SK-N-MC (cell line): ENCODE measurements around the gene ABCA10.

Experiments
- DNase-seq: peaks from one replicate; pipeline ENCODE4 v3.0.0-alpha.2; 2011; ENCODE audit warnings: low read depth, low spot score
- H3K27ac ChIP-seq: fragments of 200-600 bp; sonication (generic); 2 replicates; pipeline ENCODE4 v1.5.1; 2016; ENCODE audit warnings: mixed run types
- H3K36me3 ChIP-seq: fragments of 200-600 bp; sonication (generic); 2 replicates; pipeline ENCODE4 v1.6.1; 2017; ENCODE audit warnings: antibody characterized with exemption, low read length, mixed read lengths; ENCODE audit not compliant: insufficient read depth
- H3K4me3 ChIP-seq: fragments of 200-600 bp; sonication (generic); 2 replicates; pipeline ENCODE4 v1.5.1; 2016
- H3K9ac ChIP-seq: fragments of 200-600 bp; sonication (generic); 2 replicates; pipeline ENCODE4 v1.8.0; 2017; ENCODE audit warnings: mixed run types, mixed read lengths; ENCODE audit not compliant: insufficient read length
- H3K9me3 ChIP-seq: fragments of 200-600 bp; sonication (generic); 2 replicates; pipeline ENCODE4 v1.6.1; 2017; ENCODE audit warnings: low read depth, mild to moderate bottlenecking, antibody characterized with exemption, low read length, moderate library complexity, mixed read lengths
- EZH2 ChIP-seq: fragments of 200-600 bp; sonication (generic); IDR thresholded peaks from one replicate; pipeline ENCODE4 v1.6.1; 2017; ENCODE audit warnings: antibody characterized with exemption
- FOXP2 ChIP-seq: optimal IDR thresholded peaks from 2 replicates; pipeline ENCODE3; 2011; ENCODE audit warnings: mild to moderate bottlenecking, moderate library complexity; ENCODE audit not compliant: insufficient read depth; ENCODE audit errors: extremely low read length, control extremely low read depth
- POLR2AphosphoS5 ChIP-seq: IDR thresholded peaks from 2 replicates; pipeline ENCODE4 v1.6.1; 2012; ENCODE audit warnings: mild to moderate bottlenecking, low read depth, low read length, borderline replicate concordance

Gene ABCA10

GRCh38 chr17:69265873-69266272 lies 37.2 kb upstream of the ABCA10 start:
- H3K27ac ChIP-seq, result no peak overlapping the region
- TF ChIP-seq FOXP2 (no peak), POLR2AphosphoS5 (no peak), EZH2 (no peak)
- DNase-seq, result no peak

GRCh38 chr17:69254187-69254586 lies 25.6 kb upstream of the ABCA10 start:
- H3K27ac ChIP-seq, result no peak overlapping the region
- H3K9me3 ChIP-seq, result no peaks in the 10 kb centered on the region
- TF ChIP-seq POLR2AphosphoS5, result no peak
- no peak for TF ChIP-seq FOXP2
- TF ChIP-seq EZH2, result no peak
- no peak for DNase-seq
- no peaks in the 10 kb centered on the region for H3K36me3 ChIP-seq
- no peak overlapping the region for H3K9ac ChIP-seq
- no peak overlapping the region for H3K4me3 ChIP-seq

More at GRCh38 chr17:69265873-69266272, 37.2 kb upstream of the ABCA10 start:
- Histone ChIP-seq H3K4me3 (no peak overlapping the region), H3K9ac (no peak overlapping the region), H3K9me3 (no peaks in the 10 kb centered on the region; the same call in 1 of the 2 replicates), H3K36me3 (peaks cover 12% of the 10 kb centered on the region)

- DNase-seq, result no peak
- Histone ChIP-seq H3K36me3 (no peaks in the 10 kb centered on the region), H3K9ac (no peak overlapping the region), H3K27ac (no peak overlapping the region), H3K4me3 (no peak overlapping the region), H3K9me3 (no peaks in the 10 kb centered on the region)
- no peak for TF ChIP-seq FOXP2
- TF ChIP-seq EZH2, result no peak
- no peak for TF ChIP-seq POLR2AphosphoS5
These were observed 22.0 kb upstream of the ABCA10 start for GRCh38 chr17:69250641-69251040.

DNA sequence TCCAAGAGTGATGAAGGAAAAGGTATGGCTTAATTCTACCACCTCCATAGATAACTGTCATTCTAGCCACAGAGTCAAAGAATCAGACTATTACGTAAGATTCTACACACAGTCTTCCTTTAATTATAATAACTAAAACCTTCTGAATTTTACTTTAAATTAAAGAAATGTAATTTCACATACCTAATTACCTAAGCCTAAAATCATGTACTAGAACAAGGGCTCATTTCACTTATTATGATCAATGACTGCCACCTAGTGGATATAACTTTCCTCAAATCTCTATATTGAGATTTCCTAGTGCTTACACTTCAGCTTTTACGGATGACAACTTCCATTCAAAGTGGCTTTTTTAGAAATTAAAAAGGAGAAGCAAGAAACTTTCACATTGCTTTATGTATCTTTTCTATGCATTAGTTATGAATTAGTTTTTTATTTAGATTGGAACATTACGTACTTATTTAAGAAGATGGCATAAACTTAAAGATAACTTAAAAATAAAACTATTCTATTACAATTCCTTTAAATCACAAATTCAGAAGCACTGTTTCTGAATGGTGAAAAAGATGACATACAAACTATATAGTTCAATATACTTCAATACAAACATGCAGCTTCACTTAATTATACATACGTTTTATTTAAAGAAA lies 18.2 kb upstream of the ABCA10 start:
- DNase-seq, result peak; percentile 69
- Histone ChIP-seq H3K9ac (peak overlapping the region; percentile 61), H3K36me3 (no peaks in the 10 kb centered on the region), H3K9me3 (no peaks in the 10 kb centered on the region), H3K27ac (peak overlapping the region; percentile 61; the same call in 1 of the 2 replicates), H3K4me3 (peak overlapping the region; percentile 61)
- TF ChIP-seq FOXP2, result no peak
- TF ChIP-seq POLR2AphosphoS5, result no peak
- no peak for TF ChIP-seq EZH2

GRCh38 chr17:69246202-69246601 lies 17.6 kb upstream of the ABCA10 start:
- H3K9me3 ChIP-seq, result no peaks in the 10 kb centered on the region
- peak overlapping the region; percentile 61; the same call in 1 of the 2 replicates for H3K27ac ChIP-seq
- H3K9ac ChIP-seq, result peak overlapping the region; percentile 61
- DNase-seq, result no peak
- no peaks in the 10 kb centered on the region for H3K36me3 ChIP-seq
- H3K4me3 ChIP-seq, result peak overlapping the region; percentile 61
- TF ChIP-seq POLR2AphosphoS5 (no peak), EZH2 (no peak), FOXP2 (no peak)

DNA sequence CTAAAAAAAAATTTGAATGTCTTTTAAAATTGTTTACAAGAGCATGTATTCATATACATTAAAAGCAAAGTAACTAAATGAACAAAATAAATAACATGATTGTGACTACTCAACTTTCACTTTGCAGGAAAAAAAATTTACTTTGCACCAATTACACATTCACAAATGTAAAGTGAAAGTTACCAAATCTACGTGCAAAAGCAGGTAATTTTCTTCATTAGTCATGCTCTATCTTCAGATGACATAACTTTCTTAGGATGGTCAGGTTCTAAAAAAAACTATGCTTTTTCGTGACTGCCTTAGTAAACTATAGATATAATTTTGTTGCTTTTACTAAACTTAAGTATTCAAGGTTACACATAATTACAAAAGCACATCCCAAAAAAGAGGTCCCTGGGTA lies 17.0 kb upstream of the ABCA10 start:
- Histone ChIP-seq H3K9ac (peak overlapping the region; percentile 61), H3K4me3 (peak overlapping the region; percentile 61), H3K27ac (peak overlapping the region; percentile 61; the same call in 1 of the 2 replicates), H3K36me3 (no peaks in the 10 kb centered on the region), H3K9me3 (no peaks in the 10 kb centered on the region)
- DNase-seq, result no peak
- TF ChIP-seq EZH2, result no peak
- no peak for TF ChIP-seq FOXP2
- no peak for TF ChIP-seq POLR2AphosphoS5

- no peak for DNase-seq
- Histone ChIP-seq H3K9me3 (no peaks in the 10 kb centered on the region), H3K27ac (no peak overlapping the region), H3K4me3 (no peak overlapping the region), H3K9ac (no peak overlapping the region), H3K36me3 (no peaks in the 10 kb centered on the region)
- TF ChIP-seq FOXP2, result no peak
- no peak for TF ChIP-seq POLR2AphosphoS5
These were observed 11.3 kb upstream of the ABCA10 start for GRCh38 chr17:69239611-69240600.

GRCh38 chr17:69236946-69237345 lies 8.3 kb upstream of the ABCA10 start:
- Histone ChIP-seq H3K4me3 (no peak overlapping the region), H3K36me3 (no peaks in the 10 kb centered on the region; the same call in 1 of the 2 replicates), H3K9me3 (peaks cover 10% of the 10 kb centered on the region), H3K27ac (peak overlapping the region; percentile 14; the same call in 1 of the 2 replicates), H3K9ac (no peak overlapping the region)
- TF ChIP-seq EZH2 (no peak), POLR2AphosphoS5 (no peak)
- no peak for DNase-seq
